ENCODE data around the gene ANKRD31.

DNA sequence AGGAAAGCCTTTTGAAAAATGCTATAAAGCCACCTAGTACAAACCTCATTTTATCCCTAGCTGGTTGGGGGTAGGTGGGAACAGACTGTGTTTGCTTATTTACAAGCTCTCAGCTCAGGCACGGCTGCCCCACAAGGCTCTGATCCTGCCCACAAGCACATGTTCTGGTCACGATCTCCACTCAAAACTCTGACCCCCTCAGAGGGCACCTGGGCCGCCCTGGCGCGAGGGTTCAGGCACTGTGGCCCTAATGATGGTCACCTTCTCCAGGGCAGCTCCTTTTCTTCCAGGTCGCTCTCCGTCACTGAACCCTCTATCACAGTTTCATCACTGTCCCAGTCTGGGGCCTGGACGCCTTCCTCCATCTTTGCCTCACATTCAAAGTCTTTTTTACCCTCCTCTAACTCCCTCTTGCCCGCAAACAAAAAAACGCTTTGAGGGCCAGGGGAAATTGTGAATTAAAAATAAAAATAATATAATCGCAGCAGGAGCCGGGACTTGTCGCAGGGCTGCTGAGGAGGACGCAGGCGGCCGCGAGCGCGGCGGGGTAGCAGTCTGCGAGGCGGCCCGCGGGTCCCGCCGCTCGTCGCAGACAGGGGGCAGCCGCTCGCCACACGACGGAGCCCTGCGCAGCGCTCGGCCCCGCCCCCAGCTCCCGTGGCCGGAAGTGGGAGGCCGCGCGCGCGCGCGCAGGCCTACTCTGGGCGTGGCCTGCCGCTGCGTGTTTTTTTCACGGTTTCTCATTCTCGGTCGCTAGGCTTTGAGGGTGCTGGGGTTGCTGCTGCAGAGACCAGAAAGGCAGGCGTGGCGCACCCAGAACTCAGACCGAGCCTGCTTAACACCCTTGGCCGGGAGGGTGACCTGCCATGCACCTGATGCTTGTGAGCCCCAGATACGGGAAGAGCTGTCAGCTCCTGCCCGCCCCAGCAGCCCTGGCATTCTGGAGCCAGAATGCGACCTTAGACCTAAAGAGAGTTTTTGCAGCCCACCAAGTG is at the start of gene ANKRD31:
- TF ChIP-seq RAD21 (IDR thresholded peaks at IDR 0.05; ENCODE audit: low read depth) = peak; percentile 49
- TF ChIP-seq SP1 (IDR thresholded peaks at IDR 0.05; ENCODE audit: low read depth) = no peak
- TF ChIP-seq EZH2phosphoT487 (IDR thresholded peaks at IDR 0.05; ENCODE audit: borderline replicate concordance) = no peak
- TF ChIP-seq, protein P1, sequence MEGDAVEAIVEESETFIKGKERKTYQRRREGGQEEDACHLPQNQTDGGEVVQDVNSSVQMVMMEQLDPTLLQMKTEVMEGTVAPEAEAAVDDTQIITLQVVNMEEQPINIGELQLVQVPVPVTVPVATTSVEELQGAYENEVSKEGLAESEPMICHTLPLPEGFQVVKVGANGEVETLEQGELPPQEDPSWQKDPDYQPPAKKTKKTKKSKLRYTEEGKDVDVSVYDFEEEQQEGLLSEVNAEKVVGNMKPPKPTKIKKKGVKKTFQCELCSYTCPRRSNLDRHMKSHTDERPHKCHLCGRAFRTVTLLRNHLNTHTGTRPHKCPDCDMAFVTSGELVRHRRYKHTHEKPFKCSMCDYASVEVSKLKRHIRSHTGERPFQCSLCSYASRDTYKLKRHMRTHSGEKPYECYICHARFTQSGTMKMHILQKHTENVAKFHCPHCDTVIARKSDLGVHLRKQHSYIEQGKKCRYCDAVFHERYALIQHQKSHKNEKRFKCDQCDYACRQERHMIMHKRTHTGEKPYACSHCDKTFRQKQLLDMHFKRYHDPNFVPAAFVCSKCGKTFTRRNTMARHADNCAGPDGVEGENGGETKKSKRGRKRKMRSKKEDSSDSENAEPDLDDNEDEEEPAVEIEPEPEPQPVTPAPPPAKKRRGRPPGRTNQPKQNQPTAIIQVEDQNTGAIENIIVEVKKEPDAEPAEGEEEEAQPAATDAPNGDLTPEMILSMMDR (IDR thresholded peaks at IDR 0.05 in 2 of 3, conservative IDR thresholded peaks at IDR 0.05 in 1 of 3; ENCODE audit: borderline replicate concordance in 1 of 3, insufficient read depth in 1 of 3, low read depth in 2 of 3, low read length in 2 of 3) = peak in 2 of 3 experiments; percentile 45 to 49; a peak in 3 of 6 replicates
- TF ChIP-seq EZH2 (IDR thresholded peaks at IDR 0.05) = no peak
- TF ChIP-seq POLR2A (IDR thresholded peaks at IDR 0.05; ENCODE audit: borderline replicate concordance, extremely low read depth, insufficient read depth, insufficient read length) = no peak
- TF ChIP-seq, protein P2, sequence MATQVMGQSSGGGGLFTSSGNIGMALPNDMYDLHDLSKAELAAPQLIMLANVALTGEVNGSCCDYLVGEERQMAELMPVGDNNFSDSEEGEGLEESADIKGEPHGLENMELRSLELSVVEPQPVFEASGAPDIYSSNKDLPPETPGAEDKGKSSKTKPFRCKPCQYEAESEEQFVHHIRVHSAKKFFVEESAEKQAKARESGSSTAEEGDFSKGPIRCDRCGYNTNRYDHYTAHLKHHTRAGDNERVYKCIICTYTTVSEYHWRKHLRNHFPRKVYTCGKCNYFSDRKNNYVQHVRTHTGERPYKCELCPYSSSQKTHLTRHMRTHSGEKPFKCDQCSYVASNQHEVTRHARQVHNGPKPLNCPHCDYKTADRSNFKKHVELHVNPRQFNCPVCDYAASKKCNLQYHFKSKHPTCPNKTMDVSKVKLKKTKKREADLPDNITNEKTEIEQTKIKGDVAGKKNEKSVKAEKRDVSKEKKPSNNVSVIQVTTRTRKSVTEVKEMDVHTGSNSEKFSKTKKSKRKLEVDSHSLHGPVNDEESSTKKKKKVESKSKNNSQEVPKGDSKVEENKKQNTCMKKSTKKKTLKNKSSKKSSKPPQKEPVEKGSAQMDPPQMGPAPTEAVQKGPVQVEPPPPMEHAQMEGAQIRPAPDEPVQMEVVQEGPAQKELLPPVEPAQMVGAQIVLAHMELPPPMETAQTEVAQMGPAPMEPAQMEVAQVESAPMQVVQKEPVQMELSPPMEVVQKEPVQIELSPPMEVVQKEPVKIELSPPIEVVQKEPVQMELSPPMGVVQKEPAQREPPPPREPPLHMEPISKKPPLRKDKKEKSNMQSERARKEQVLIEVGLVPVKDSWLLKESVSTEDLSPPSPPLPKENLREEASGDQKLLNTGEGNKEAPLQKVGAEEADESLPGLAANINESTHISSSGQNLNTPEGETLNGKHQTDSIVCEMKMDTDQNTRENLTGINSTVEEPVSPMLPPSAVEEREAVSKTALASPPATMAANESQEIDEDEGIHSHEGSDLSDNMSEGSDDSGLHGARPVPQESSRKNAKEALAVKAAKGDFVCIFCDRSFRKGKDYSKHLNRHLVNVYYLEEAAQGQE (IDR thresholded peaks at IDR 0.05; ENCODE audit: low read depth) = no peak
- TF ChIP-seq POLR2AphosphoS5 (IDR thresholded peaks at IDR 0.05; ENCODE audit: low read depth, low read length) = peak; percentile 64; the same call in 1 of the 2 replicates
- TF ChIP-seq EGR1 (IDR thresholded peaks at IDR 0.05; ENCODE audit: low read depth) = no peak

All from HCT116 (cell line).